Caco-2 (cell line): Measurements from ENCODE around the gene RAPGEF3. TPM values are rescaled to one million over a fixed set of nuclear protein-coding genes. Genes with fewer than 3 reads are reported as not detected.

Experiments
- BruUV-seq: library from RNA; stranded (reverse); fragments of 400-500 nt; replicated peaks from 2 replicates; lab custom pipeline; 2021; lab: Mats Ljungman, UMichigan
- CTCF ChIA-PET: fragments of 300-600 bp; sonication (Branson Sonifier 250); formaldehyde crosslinking; loops from one replicate; lab custom pipeline; 2022; ENCODE audit warnings: antibody characterized with exemption; lab: Charles Lee
- POLR2A ChIA-PET: fragments of 300-600 bp; sonication (Branson Sonifier 250); formaldehyde crosslinking; loops from one replicate; lab custom pipeline; 2022; ENCODE audit warnings: antibody characterized with exemption; lab: Charles Lee
- DNase-seq, 2 experiments: peaks; one replicate each; pipeline versions ENCODE4 v3.0.0 to v3.0.0-alpha.2; 2020 to 2022
- H3K27me3 ChIP-seq: replicated peaks from 2 replicates; pipeline ENCODE4 v1.6.0; 2011; ENCODE audit warnings: low read length; ENCODE audit not compliant: control insufficient read depth, insufficient read depth
- H3K36me3 ChIP-seq: 2 replicates; pipeline ENCODE4 v1.5.1; 2011; ENCODE audit warnings: low read length; ENCODE audit not compliant: control insufficient read depth, insufficient read depth
- H3K4me1 ChIP-seq: fragments of 250-450 bp; sonication (Bioruptor Pico); 2 replicates; pipeline ENCODE4 v1.5.1; 2020; ENCODE audit warnings: mild to moderate bottlenecking
- H3K4me3 ChIP-seq: 2 replicates; pipeline ENCODE4 v1.5.1; 2011; ENCODE audit warnings: low read depth, mild to moderate bottlenecking, control low read depth, low read length
- H3K9me3 ChIP-seq: fragments of 250-450 bp; sonication (Bioruptor Pico); 2 replicates; pipeline ENCODE4 v1.5.1; 2020; ENCODE audit warnings: mild to moderate bottlenecking, moderate library complexity
- H3K27ac Mint-ChIP-seq: one replicate; pipeline ENCODE4 v1.8.0; 2022; ENCODE audit warnings: mixed read lengths; ENCODE audit not compliant: unreplicated experiment
- H3K27me3 Mint-ChIP-seq: one replicate; pipeline ENCODE4 v1.8.0; 2022; ENCODE audit warnings: mixed read lengths; ENCODE audit not compliant: insufficient read depth, unreplicated experiment
- H3K36me3 Mint-ChIP-seq: one replicate; pipeline ENCODE4 v1.8.0; 2022; ENCODE audit warnings: mild to moderate bottlenecking, mixed read lengths; ENCODE audit not compliant: insufficient read depth, unreplicated experiment
- H3K4me1 Mint-ChIP-seq: one replicate; pipeline ENCODE4 v1.8.0; 2022; ENCODE audit warnings: low read depth, mixed read lengths; ENCODE audit not compliant: unreplicated experiment
- H3K4me3 Mint-ChIP-seq: one replicate; pipeline ENCODE4 v1.8.0; 2022; ENCODE audit warnings: mild to moderate bottlenecking, moderate library complexity, mixed read lengths; ENCODE audit not compliant: unreplicated experiment
- H3K9me3 Mint-ChIP-seq: one replicate; pipeline ENCODE4 v1.8.0; 2022; ENCODE audit warnings: mixed read lengths; ENCODE audit not compliant: unreplicated experiment
- CTCF ChIP-seq, 2 experiments: fragments of 200-600 bp in 1 of 2; IDR thresholded peaks; 1 replicate in 1 of 2; 2 replicates in 1 of 2; pipeline versions ENCODE4 v1.5.1 to v1.8.0; 2011 to 2022; ENCODE audit warnings: antibody characterized with exemption in 1 of 2, control low read depth in 1 of 2, inconsistent platforms in 1 of 2, low read depth in 1 of 2, low read length in 1 of 2, mild to moderate bottlenecking in 1 of 2, moderate library complexity in 1 of 2; ENCODE audit not compliant: insufficient read depth in 1 of 2, severe bottlenecking in 1 of 2, unreplicated experiment in 1 of 2
- intact Hi-C: fragments of 100-400 bp; cut with micrococcal nuclease; formaldehyde crosslinking; loops from one replicate; pipeline ENCODE4 v1.10.0; 2022; ENCODE audit not compliant: unreplicated experiment
- total RNA-seq: library from RNA; stranded (reverse); gene quantifications from 2 replicates; pipeline ENCODE4 v1.2.3, GENCODE V29; 2022

Gene RAPGEF3
- total RNA-seq, 1 experiment from 2014 or later = 1.2 TPM

DNA sequence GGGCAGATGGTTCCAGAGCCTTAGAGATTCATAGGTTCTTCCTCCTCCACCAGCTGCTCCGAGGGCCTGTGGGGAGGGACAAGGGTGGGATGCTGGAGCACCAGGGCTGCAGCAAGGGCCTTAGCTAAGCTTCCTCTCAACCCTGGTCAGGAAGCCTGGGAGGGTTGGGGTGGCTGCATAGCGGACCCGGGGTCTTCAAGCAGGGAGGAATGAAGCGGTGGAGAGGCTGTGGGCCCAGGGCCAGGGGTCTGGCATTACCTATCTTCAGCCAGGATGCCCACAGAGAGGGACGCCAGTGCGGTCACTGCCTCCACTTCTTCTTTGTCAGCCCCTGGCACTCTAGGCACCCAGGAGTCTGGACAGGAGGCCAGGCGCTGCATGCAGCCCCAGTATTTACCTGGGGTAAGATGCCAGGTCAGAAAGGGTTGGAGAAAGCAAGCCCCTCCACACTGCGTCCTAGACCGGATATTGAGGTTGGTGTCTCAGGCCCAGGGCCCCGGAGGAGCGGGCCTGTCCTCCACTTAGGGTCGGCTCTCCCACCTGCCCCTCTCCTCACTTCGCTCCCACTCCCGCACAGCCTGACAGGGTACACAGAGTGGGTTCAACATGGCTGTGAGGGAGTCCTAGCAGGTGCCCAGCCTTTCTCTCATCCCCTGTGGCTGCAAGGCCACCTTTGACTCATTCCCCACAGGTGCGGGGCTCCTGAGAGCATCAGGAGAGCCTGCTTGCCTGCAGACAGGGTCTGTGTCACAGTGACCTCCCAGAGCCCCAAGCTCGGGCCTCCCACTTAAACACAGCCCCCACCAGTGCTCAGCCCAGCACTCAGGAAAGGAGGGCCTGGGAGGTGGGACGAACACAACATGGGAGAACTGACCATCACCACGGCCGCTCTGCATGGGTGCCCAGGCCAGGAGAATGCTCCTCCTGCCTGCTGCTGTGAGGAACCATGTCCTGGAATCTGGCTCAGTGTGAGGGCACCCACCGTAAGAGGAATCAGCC, 25.4 kb upstream of the RAPGEF3 start:
- H3K4me3 ChIP-seq = no peak overlapping the region
- no peaks in the 10 kb centered on the region; the same call in 1 of the 2 replicates for H3K4me1 ChIP-seq
- H3K27me3 ChIP-seq = no peaks in the 10 kb centered on the region
- H3K36me3 ChIP-seq = peaks cover 5% of the 10 kb centered on the region
- Mint-ChIP-seq H3K27ac (no peak overlapping the region), H3K4me1 (no peaks in the 10 kb centered on the region), H3K27me3 (no peaks in the 10 kb centered on the region), H3K9me3 (no peaks in the 10 kb centered on the region), H3K4me3 (no peak overlapping the region), H3K36me3 (peaks cover 68% of the 10 kb centered on the region)
- DNase-seq = no peak
- CTCF ChIA-PET = no interaction called here
- intact Hi-C loops = no loop called here
- TF ChIP-seq CTCF (IDR thresholded peaks at IDR 0.05; ENCODE audit: insufficient read depth in 1 of 2, low read depth in 1 of 2, low read length in 1 of 2, severe bottlenecking in 1 of 2, unreplicated experiment in 1 of 2) = no peak
- POLR2A ChIA-PET = interaction anchor here (0.5 kb wide), 1 partner anchor 1708 kb away, joined by 3 read pairs; no protein-coding TSS in a partner anchor
- BruUV-seq = no TSS peak
- H3K9me3 ChIP-seq = no peaks in the 10 kb centered on the region

DNA sequence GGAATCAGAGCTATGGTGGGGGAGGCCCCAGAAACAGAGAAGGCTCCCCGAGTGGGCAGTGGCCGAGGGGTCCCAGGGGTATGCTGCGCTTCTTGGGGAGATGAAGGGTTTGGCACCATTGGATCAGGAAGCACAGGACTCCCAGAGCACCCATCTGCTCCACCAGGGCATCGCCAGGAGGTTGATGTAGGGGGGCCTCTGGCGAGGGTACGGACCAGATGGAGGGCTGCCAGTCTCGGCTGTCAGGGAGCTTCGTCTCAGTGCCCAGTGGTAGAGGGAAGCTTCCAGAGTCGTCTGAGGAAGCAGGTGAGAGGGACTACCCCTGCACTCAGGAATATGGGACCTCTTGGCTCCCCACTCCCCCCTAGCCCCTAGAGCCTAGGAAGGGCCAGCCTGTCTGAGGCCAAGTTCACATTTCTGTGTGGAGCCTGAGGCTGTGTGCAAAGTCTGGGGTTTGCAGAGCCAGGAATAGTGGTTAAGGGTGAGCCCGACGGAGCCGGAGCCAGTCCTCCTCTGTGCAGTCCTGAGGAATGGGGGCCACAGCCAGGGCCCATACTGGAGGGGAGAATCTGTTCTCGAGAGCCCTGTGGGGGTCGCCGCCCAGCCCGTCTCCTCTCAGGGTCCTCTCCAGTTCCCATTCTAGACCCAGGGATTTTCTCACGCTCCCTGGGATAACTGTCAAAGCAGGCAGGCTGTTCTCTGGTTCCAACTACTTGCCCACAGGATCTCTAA, 24.5 kb upstream of the RAPGEF3 start:
- Mint-ChIP-seq H3K27ac (no peak overlapping the region), H3K4me3 (no peak overlapping the region), H3K36me3 (peaks cover 73% of the 10 kb centered on the region), H3K27me3 (no peaks in the 10 kb centered on the region), H3K4me1 (no peaks in the 10 kb centered on the region), H3K9me3 (no peaks in the 10 kb centered on the region)
- H3K36me3 ChIP-seq = peaks cover 4% of the 10 kb centered on the region
- H3K4me3 ChIP-seq = no peak overlapping the region
- TSS peak; percentile 22 for BruUV-seq
- TF ChIP-seq CTCF (IDR thresholded peaks at IDR 0.05; ENCODE audit: insufficient read depth in 1 of 2, low read depth in 1 of 2, low read length in 1 of 2, severe bottlenecking in 1 of 2, unreplicated experiment in 1 of 2) = no peak
- POLR2A ChIA-PET = interaction anchor here (0.5 kb wide), 1 partner anchor 1709 kb away, joined by 3 read pairs; no protein-coding TSS in a partner anchor
- H3K27me3 ChIP-seq = no peaks in the 10 kb centered on the region
- no peaks in the 10 kb centered on the region; the same call in 1 of the 2 replicates for H3K4me1 ChIP-seq
- no peak for DNase-seq
- CTCF ChIA-PET = interaction anchor here (12.0 kb wide), 1 partner anchor 40 kb away, joined by 171 read pairs; no protein-coding TSS in a partner anchor
- H3K9me3 ChIP-seq = no peaks in the 10 kb centered on the region
- intact Hi-C loops = no loop called here

GRCh38 chr12:47782372-47782770, 23.7 kb upstream of the RAPGEF3 start:
- no peaks in the 10 kb centered on the region for H3K27me3 ChIP-seq
- H3K4me3 ChIP-seq = no peak overlapping the region
- H3K9me3 Mint-ChIP-seq = no peaks in the 10 kb centered on the region
- no peak for TF ChIP-seq CTCF (IDR thresholded peaks at IDR 0.05; ENCODE audit: insufficient read depth in 1 of 2, low read depth in 1 of 2, low read length in 1 of 2, severe bottlenecking in 1 of 2, unreplicated experiment in 1 of 2)
- H3K27me3 Mint-ChIP-seq = no peaks in the 10 kb centered on the region
- H3K27ac Mint-ChIP-seq = no peak overlapping the region
- peaks cover 72% of the 10 kb centered on the region for H3K36me3 Mint-ChIP-seq
- H3K4me1 Mint-ChIP-seq = no peaks in the 10 kb centered on the region
- intact Hi-C loops = no loop called here
- no peak for DNase-seq
- peaks cover 2% of the 10 kb centered on the region; the same call in 1 of the 2 replicates for H3K36me3 ChIP-seq
- ChIA-PET POLR2A (no interaction called here), CTCF (interaction anchor here (0.6 to 12.0 kb wide), 7 partner anchors 9 to 56 kb away, joined by 3 to 171 read pairs (median 3); no protein-coding TSS in a partner anchor)
- no peaks in the 10 kb centered on the region; the same call in 1 of the 2 replicates for H3K4me1 ChIP-seq
- no TSS peak for BruUV-seq
- H3K9me3 ChIP-seq = no peaks in the 10 kb centered on the region
- no peak overlapping the region for H3K4me3 Mint-ChIP-seq
